GM19193 (cell line): ENCODE results near the gene MOB1B.

Source experiments
- POLR2A ChIP-seq: IDR thresholded peaks from 4 replicates; pipeline ENCODE4 v1.6.1; 2011; ENCODE audit not compliant: insufficient read depth, insufficient read length; ENCODE audit errors: extremely low read depth

Gene MOB1B

DNA sequence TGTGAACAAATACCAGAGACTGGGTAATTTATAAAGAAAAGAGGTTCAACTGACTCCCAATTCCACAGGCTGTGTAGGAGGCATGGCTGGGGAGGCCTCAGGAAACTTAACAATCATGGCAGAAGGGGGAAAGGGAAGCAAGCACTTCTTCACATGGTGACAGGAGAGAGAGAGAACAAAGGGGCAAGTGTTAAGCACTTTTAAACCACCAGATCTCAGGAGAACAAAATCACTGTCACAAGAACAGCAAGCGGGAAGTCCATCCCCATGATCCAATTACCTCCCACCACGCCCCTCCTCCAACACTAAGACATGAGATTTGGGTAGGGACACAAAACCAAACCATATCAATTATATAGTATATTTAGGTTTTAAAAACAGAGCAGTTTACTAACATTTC lies 30.8 kb downstream of the MOB1B start:
- no peak for TF ChIP-seq POLR2A

- TF ChIP-seq POLR2A: no peak
Observed at GRCh38 chr4:70935038-70935695, 33.0 kb downstream of the MOB1B start.

GRCh38 chr4:70936200-70936787 lies 34.1 kb downstream of the MOB1B start:
- TF ChIP-seq POLR2A: no peak

- no peak for TF ChIP-seq POLR2A
Observed at GRCh38 chr4:70938086-70938485, 35.9 kb downstream of the MOB1B start.

DNA sequence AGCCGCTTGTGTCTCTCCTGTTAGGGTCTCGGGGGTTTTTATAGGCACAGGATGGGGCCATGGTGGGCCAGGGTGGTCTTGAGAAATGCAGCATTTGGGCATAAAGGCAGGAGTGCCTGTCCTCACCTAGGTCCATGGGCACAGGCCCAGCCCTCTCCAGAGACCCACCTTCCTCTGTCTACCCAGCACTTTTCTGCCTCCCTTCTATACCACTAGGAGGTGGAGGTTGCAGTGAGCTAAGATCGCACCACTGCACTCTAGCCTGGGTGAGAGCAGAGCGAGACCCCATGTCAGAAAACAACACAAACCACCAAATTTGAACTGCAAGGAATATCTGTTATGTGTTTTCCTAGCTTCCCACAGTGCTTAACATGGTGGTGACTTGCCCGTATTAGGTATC lies 38.0 kb downstream of the MOB1B start:
- TF ChIP-seq POLR2A: no peak

GRCh38 chr4:70943114-70943513 lies 40.9 kb downstream of the MOB1B start:
- no peak for TF ChIP-seq POLR2A

DNA sequence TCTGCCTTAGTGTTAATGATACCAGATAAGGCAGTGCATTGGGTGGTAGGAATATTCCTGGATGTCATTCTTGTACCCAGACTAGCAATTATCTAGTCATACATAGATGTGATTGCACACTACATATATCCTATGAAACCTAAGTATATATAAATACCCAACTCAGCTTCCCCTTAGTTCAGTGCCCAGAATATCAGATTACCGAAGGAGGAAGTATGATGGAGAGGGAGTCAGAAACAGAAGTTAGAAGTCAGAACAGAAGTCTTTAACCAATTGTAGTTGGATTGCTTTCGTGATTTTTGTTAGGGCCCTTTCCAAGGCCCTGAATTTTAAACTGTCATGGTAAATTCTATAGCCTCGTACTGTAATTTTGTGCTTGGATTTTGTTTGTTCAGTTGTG lies 42.9 kb downstream of the MOB1B start:
- TF ChIP-seq POLR2A: no peak

GRCh38 chr4:70945452-70946055 lies 43.4 kb downstream of the MOB1B start:
- no peak for TF ChIP-seq POLR2A

DNA sequence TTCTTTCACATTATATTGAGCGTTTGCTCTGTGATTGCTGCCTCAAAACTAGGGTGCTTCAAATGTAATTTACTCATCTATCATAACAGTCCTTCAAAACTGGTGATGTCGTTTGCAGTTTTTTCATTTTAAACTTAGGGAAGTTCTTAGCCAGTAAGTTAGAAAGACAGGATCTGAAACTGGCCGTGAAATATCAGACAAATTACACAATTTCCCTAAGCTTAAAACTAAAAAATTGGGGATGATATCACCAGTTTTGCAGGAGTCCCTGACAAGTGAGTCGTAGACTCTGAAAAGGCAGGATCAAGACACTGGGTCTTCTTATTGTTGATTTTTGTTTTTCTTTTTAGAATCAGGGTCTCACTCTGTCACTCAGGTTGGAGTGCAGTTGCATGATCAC lies 44.8 kb downstream of the MOB1B start:
- TF ChIP-seq POLR2A: no peak

DNA sequence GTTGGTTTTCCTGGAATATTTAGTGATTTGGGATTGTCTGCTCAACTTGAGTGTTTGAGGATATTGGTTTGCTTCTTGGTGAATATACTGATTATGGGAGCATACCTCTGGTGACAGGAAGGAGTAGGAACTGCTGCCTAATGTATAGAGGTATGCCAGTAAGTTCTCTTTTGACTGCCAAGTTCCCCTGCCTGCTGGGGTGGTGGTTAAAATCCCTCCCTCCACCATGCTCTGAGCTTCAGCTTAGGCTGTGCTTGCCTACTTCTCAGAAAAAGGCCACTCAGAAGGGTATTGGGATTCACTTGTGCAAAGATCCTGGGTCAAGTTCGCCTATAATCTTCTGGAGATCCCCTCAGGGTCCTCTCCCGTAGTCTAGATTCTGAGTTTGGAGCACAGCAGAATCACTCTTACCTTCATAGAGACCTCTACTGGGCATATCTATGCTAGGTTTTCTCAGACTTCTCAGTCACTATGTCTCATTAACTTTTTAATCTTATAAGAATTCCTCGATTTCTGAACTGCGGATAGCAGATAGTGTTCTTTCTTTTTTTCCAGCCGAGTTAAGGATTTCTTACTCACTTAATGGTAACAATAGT lies 46.6 kb downstream of the MOB1B start:
- no peak for TF ChIP-seq POLR2A

DNA sequence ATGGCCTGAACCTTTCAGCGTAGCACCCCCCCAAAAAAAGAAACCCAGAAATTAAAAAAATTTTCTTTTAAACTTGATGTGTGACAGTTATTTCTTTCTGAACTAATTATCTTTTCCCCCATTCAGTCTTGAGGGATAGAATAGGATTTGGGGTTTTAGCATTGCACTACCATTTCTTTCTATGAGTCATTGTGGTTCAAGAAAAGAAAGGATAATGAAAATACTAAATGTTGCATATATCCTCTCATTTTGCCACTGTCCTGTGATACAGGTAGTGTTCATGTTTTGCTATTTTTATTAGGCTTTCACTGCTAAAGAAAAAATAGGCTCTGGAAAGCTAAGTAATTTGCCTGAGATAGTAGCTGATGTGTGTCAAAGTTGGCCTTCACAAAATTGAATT lies 51.9 kb downstream of the MOB1B start:
- TF ChIP-seq POLR2A: no peak

- TF ChIP-seq POLR2A: no peak
Observed at GRCh38 chr4:70956549-70957210, 54.5 kb downstream of the MOB1B start.

GRCh38 chr4:70958681-70959080 lies 56.5 kb downstream of the MOB1B start:
- no peak for TF ChIP-seq POLR2A

DNA sequence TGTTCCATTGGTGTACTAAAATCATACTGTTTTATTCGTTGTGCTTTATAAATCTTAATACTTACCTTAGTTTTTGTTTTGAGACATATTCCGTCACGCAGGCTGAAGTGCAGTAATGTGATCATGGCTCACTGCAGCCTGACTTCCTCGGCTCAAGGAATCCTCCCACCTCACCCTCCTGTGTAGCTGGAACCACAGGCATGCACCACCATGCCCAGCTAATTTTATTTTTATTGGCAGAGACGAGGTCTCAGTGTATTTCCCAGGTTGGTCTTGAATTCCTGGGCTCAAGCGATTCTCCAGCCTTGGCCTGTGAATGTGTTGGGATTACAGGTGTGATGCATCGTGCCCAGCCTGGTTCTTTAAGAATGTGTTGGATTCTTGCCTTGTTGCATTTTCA lies 66.9 kb downstream of the MOB1B start:
- no peak for TF ChIP-seq POLR2A

- no peak for TF ChIP-seq POLR2A
Observed at GRCh38 chr4:70976252-70976651, 74.1 kb downstream of the MOB1B start.

DNA sequence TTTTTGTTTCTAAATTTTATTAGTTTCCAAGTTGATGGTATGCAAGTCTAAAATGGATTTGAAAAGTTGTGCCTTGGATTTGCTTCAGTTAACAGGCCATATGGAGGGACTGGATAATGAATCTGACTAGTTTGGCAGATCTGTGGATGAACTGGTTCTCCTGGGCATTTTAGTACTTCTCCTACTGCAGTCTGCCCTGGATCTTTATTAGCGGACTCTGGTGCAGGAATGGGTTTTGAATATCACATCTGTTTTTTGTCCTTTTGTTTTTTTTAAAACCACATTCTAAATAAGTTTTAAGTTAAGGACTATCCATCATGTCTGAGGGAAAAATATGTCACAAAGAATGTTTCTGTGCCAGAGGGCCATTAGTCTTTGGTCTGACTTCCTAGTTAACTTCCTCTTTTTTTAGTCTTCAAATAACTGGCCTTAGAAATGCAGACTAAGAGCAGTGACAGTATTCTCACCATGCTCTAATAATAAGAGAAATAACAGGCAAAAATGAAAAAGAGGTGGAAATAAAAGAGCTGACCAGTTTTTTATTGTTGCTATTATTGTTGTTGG lies 77.4 kb downstream of the MOB1B start:
- TF ChIP-seq POLR2A: no peak

- TF ChIP-seq POLR2A: no peak
Observed at GRCh38 chr4:70980196-70980595, 78.0 kb downstream of the MOB1B start.
